Effector memory CD8-positive, alpha-beta T cell (primary cell): ENCODE data around the gene WBP1.
A peak's percentile ranks its signal among the peaks of the same experiment; 100 is the strongest.

Source experiments
- ATAC-seq: fragments of 150-1000 bp; cut with Tn5 transposase; replicated peaks from 2 replicates; pipeline ENCODE4 v1.10.0; 2021; ENCODE audit warnings: mild to moderate bottlenecking, moderate library complexity
- DNase-seq, 3 experiments: peaks; one replicate each; pipeline ENCODE4 v3.0.0; 2021
- H3K27ac Mint-ChIP-seq, 2 donors: one replicate each; pipeline ENCODE4 v1.8.0; 2022; ENCODE audit warnings: mild to moderate bottlenecking in 2 of 2, mixed read lengths in 2 of 2, moderate library complexity in 2 of 2
- H3K27me3 Mint-ChIP-seq, 2 donors: one replicate each; pipeline ENCODE4 v1.8.0; 2022; ENCODE audit warnings: mixed read lengths in 2 of 2
- H3K36me3 Mint-ChIP-seq: one replicate; pipeline ENCODE4 v1.8.0; 2022; ENCODE audit warnings: mild to moderate bottlenecking, moderate library complexity, mixed read lengths; ENCODE audit not compliant: insufficient read depth
- H3K4me1 Mint-ChIP-seq, 2 donors: one replicate each; pipeline ENCODE4 v1.8.0; 2022; ENCODE audit warnings: low read depth in 2 of 2, mixed read lengths in 2 of 2
- H3K4me3 Mint-ChIP-seq, 2 donors: one replicate each; pipeline ENCODE4 v1.8.0; 2022; ENCODE audit warnings: mild to moderate bottlenecking in 2 of 2, mixed read lengths in 2 of 2, moderate library complexity in 2 of 2
- H3K9me3 Mint-ChIP-seq, 2 donors: one replicate each; pipeline ENCODE4 v1.8.0; 2022; ENCODE audit warnings: mixed read lengths in 2 of 2

The WBP1 gene

DNA sequence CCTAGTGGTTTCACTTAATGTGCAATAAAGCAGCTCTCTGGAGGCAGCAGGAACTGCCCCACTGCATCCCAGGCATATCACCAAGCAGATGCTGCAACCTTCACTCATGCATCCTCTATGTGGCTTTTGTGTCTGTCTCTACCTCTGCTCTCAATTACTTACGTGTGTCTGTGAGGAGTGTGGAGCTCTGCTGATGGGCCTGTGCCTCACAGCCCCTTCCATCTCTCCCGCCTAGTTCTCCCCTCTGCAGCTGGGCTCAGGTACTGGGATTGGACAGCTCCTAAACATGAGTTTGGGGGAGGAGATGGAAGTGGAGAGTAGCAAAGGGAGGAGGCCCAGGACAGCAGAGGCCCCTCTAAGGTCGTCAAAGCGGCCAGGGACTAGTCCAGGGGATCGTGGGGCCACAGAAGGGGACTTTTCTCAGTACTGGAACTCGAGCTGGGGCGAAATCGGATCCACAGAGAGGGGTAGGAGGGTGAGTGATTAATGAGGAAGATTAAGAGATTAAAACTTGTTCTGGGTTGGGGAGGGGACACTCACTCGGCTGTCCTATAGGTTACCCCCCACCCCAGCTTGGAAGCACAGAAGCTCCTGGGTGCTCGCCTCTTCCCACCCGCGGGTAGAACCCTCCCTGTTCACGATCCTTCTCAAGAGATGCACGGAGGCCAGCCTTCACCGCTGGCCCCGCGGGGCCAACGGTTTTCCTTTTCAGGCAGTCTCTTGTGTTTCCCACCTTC, 43.3 kb downstream of the WBP1 start:
- peaks cover 30 to 47% of the 10 kb centered on the region in 2 donors for H3K4me1 Mint-ChIP-seq
- peak overlapping the region; percentile 69 to 77 for H3K4me3 Mint-ChIP-seq
- peaks cover 22% of the 10 kb centered on the region for H3K36me3 Mint-ChIP-seq
- ATAC-seq (no peak), DNase-seq (no peak)
- no peak overlapping the region for H3K27ac Mint-ChIP-seq
- H3K9me3 Mint-ChIP-seq: no peaks in the 10 kb centered on the region
- H3K27me3 Mint-ChIP-seq: peaks cover 6 to 68% of the 10 kb centered on the region in 2 donors

DNA sequence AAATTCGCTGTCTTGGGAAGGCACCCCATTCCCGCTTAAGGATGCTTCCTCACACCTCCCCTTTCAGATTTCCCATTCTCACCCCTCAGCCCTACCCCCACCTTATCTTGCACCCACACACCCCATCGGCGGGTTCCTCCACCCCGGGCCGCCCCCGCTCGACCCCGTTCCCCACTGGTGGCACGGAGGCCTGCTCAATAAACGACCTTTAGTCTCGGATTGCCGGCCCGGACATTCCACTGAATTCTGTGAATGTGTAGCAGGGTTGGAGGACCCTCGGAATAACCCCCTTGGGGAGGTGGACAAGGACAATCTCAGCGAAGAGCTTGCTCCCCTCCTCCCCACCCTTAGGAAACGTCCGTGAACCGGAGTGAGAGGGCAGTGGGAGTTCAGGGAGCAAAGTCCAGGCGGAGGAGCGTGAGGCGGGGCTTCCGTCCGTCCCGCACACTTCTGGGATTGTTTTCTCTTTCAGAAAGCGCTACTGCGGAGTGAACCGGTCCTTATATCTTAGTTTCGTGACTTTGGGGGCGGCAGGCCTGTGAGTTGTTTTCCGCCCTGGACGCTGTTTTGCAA, 44.0 kb downstream of the WBP1 start:
- ATAC-seq (no peak), DNase-seq (no peak)
- H3K27me3 Mint-ChIP-seq: peaks cover 6 to 68% of the 10 kb centered on the region in 2 donors
- no peaks in the 10 kb centered on the region for H3K9me3 Mint-ChIP-seq
- H3K27ac Mint-ChIP-seq: no peak overlapping the region
- peak overlapping the region; percentile 69 to 77 for H3K4me3 Mint-ChIP-seq
- peaks cover 27% of the 10 kb centered on the region for H3K36me3 Mint-ChIP-seq
- H3K4me1 Mint-ChIP-seq: peaks cover 37 to 54% of the 10 kb centered on the region in 2 donors

DNA sequence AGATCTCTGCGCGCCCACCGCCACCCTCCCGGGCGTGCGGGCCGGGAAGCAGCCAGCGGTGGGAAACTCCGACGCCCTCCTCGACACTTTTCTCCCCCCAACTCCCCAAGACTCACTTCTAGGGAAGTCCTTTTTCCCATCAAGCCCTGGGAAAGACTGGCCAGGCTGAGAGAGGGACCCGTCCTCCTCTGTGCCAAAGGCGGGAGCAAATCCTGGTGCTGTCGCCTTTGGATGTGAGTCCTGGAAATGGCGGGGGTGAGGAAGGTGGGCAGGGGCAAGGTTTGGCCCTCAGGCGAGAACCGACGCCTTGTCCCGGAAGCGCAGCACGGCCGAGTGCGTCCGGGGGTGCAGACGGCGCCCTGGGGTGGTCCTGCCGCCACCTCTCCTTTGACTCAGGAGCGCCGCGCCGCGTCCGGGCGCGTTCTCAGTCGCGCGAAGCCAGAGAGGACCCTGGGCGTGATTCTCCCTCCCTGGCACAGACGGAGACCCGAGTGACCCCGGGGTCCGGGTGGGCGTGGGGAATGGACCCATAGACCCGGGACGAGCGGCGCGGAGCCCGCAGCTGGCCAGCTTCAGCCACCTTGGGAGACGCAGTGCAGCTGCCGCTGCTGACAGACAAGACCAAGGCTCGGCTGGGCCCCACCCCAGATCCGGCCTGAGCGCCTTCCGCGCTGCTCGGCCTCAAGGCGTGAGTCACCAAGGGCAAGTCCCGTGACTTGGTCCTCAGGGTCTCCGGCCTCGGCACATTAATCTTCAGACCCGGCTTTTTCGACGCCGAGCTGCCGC, 44.7 kb downstream of the WBP1 start:
- ATAC-seq: no peak

DNA sequence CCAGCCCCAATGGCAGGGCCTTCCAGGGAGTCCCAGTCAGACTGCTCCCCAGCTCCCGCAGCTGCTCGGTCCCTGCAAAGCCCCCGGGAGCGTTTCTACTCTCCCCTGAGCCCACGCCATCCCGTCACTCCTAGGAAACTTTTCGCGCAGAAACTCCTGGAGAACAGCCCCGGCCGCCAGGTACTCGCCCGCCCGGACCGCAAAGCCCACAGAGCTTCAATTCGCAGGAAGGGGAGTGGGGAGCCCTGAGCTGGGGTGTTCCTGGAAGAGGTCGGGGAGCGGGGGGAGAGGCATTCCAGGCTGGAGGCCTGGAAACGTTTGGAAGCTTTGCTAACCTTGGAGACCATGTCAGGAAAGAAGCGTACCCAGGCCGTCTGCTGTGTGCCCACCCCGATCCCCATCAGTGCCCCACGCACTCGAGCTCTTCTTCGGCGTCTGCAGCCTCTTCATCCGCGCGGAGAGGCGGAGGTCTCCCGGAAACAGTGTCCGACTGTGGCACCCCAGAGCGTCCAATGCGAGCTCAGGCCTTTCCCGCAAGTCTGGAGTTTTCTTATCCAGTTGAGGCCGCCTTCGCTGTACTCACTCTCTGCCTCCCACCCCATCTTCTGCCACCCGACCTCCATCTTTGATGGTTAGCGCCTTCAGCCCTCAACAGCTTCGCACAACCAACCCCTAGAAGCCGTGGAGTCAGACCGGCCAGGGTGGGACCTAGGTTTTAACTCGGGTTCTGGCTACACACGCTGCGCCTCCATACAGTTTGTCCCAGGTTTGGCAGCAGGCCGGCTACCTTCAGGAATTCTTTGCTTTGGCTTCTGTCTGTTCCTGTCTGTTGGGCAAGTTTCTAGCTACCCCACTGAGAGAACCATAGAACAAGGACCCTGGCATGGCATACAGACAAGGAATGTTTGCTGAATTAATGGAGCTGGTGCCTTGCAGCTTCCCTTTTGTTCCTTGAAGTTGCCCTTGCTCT, 45.6 kb downstream of the WBP1 start:
- peaks cover 0 to 54% of the 10 kb centered on the region in 2 donors for H3K27me3 Mint-ChIP-seq
- ATAC-seq: no peak
- peaks cover 42 to 58% of the 10 kb centered on the region in 2 donors for H3K4me1 Mint-ChIP-seq
- H3K27ac Mint-ChIP-seq: peak overlapping the region in 1 of 2 donors; percentile 77
- peaks cover 42% of the 10 kb centered on the region for H3K36me3 Mint-ChIP-seq
- no peak for DNase-seq
- H3K4me3 Mint-ChIP-seq: peak overlapping the region; percentile 69 to 77
- no peaks in the 10 kb centered on the region for H3K9me3 Mint-ChIP-seq

More for the DNA sequence above, 44.7 kb downstream of the WBP1 start:
- Mint-ChIP-seq H3K36me3 (peaks cover 33% of the 10 kb centered on the region), H3K9me3 (no peaks in the 10 kb centered on the region), H3K4me1 (peaks cover 42 to 60% of the 10 kb centered on the region in 2 donors), H3K27ac (peak overlapping the region in 1 of 2 donors; percentile 77), H3K4me3 (peak overlapping the region; percentile 69 to 77), H3K27me3 (peaks cover 6 to 63% of the 10 kb centered on the region in 2 donors)
- DNase-seq: peak in 1 of 3 experiments; percentile 32

DNA sequence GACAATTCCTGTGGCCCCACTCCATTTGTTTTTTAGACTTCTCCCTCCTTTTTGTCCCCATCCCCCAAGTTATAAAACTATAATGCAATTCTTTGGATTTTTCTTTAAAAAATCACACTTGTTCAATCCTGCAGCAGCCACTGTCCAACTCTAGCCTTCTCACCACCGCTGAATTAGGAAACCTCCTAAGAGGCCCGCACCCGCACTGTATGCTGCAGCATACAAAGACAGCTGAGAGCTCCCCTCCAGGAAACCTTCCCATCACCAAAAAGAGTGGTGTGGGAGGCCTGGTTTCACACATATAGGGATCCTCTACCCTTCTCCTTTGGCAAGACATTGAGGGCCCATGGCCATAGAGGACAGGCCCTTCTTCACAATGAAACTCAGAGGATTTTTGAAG, 46.4 kb downstream of the WBP1 start:
- no peak for ATAC-seq
- peak overlapping the region in 1 of 2 donors; percentile 9 for H3K27ac Mint-ChIP-seq
- H3K4me1 Mint-ChIP-seq: peaks cover 37 to 53% of the 10 kb centered on the region in 2 donors
- peak overlapping the region; percentile 69 to 77 for H3K4me3 Mint-ChIP-seq
- H3K36me3 Mint-ChIP-seq: peaks cover 42% of the 10 kb centered on the region
- no peak for DNase-seq
- H3K9me3 Mint-ChIP-seq: no peaks in the 10 kb centered on the region
- peaks cover 0 to 46% of the 10 kb centered on the region in 2 donors for H3K27me3 Mint-ChIP-seq

DNA sequence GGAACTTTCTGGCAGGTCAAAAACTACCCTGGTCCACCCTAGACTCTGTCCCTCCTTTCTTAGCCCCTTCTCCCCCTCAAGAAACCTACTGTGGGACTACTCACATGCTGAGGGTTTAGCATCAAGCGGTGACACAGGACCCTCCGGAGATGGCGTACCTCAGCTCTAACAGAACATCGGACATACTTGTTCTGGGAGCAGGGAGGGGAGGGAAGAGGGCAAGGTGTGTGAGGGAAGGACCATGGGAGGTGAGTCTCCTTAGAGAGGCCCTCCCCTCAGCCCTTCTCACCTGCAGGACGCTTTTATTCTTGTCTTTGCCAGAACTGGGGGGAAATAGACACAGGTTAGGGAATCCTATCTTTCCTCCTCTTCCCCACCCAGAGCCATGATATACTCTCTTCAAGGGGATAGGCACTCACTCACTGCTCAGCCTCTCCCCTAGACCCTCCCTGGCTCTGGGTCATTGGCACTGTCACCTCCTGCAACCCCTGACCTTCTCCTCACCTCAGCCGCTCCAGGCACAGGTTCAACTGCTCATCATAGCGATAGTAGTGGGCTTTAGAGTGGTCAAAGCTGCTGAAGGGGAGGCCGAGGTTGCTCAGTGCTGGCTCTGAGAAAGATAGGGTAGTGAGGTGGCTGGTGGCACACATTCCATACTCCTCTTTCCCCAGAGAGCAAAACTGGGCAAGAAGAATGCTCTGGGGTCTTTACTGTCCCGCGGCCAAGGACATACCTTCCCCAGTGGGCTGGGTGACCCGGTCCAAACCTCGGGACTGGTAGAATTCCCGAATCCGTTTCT, 47.4 kb downstream of the WBP1 start:
- no peaks in the 10 kb centered on the region for H3K9me3 Mint-ChIP-seq
- H3K4me1 Mint-ChIP-seq: peaks cover 37 to 53% of the 10 kb centered on the region in 2 donors
- H3K27me3 Mint-ChIP-seq: peaks cover 0 to 36% of the 10 kb centered on the region in 2 donors
- peaks cover 42% of the 10 kb centered on the region for H3K36me3 Mint-ChIP-seq
- peak overlapping the region; percentile 93 to 97 for H3K4me3 Mint-ChIP-seq
- DNase-seq (no peak), ATAC-seq (no peak)
- peak overlapping the region; percentile 9 to 99 for H3K27ac Mint-ChIP-seq

DNA sequence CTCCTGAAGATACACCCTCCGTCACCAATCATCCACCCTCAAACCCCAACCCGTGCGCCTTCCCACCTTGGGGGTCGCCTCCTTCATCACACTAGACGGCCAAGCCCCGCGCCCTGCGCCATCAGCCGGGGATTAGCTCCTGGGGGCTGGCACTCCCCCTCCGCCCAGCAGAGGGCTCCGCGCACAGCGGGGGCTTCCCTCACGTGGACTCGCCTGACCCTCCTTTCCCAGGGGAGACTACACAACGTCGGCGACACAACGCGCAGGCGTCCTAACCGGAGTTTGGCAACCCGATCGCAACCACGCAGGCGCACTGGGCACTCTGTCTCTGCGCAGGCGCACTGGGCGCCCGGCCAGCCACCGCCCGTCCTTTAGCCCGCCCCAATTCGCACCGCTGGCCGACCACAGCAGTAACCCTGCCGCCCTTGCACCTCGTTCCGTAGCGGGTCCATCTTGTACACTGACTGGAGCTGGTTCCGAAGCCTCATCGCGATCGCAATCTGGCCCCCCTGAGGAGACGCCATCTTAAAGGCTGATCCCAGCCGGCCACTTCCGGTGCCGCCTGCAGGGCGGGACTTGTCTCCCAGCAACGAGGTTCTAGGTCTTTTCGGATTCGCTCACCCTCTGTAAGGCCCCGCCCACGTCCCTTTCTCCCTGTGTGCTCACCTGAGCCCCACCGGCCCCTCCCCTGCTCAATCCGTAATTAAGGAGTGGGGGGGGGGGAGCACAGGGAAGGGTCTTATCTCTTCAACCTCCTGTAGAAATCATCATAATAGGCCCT, 49.1 kb downstream of the WBP1 start, which contains the start of gene PCGF1:
Gene PCGF1, minus strand, starts transcription at position 551 of the 781 bp plus-strand sequence. Its CDS starts 27 bp downstream, at position 524.
- Mint-ChIP-seq H3K4me1 (peaks cover 32 to 44% of the 10 kb centered on the region in 2 donors), H3K27ac (peak within 1 kb of the TSS; percentile 99), H3K36me3 (peaks cover 39% of the 10 kb centered on the region), H3K27me3 (peaks cover 0 to 35% of the 10 kb centered on the region in 2 donors), H3K4me3 (peak within 1 kb of the TSS; percentile 93 to 97), H3K9me3 (no peaks in the 10 kb centered on the region)
- ATAC-seq: peak; percentile 93
- peak; percentile 98 to 99 (median 99) for DNase-seq

DNA sequence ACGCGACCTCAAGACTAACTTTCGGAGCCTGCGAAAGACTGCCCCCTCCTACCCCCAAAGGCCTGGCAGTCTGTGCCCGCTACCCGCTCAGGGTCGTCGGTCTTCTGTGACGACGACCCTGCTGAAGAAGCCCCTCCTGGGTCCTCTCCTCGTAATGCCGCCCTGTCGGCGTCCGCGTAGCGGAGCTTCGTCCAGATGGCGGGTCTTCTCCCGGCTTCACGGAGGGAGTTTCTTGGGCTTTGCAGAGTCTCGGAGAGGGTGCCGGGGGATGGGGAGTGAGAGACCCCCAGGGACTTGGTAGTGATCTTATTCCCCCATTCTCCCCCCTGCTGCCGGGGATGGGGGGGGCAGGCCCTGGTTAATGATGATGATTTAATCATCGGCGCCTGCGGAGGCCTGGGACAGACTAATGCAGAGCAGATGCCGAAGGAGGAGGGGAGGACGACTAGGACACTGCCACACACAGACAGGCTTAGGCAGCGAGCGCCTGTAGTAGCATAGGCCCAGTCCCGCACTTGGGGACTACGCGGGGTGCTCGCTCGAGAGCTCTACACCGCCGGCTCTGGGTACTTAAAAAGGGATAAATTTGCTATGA, 49.8 kb downstream of the WBP1 start:
- Mint-ChIP-seq H3K27ac (peak overlapping the region; percentile 99), H3K36me3 (peaks cover 42% of the 10 kb centered on the region), H3K4me1 (peaks cover 35 to 38% of the 10 kb centered on the region in 2 donors), H3K4me3 (peak overlapping the region; percentile 93 to 97), H3K27me3 (peaks cover 5 to 38% of the 10 kb centered on the region in 2 donors), H3K9me3 (no peaks in the 10 kb centered on the region)
- DNase-seq: no peak
- ATAC-seq: peak; percentile 8

DNA sequence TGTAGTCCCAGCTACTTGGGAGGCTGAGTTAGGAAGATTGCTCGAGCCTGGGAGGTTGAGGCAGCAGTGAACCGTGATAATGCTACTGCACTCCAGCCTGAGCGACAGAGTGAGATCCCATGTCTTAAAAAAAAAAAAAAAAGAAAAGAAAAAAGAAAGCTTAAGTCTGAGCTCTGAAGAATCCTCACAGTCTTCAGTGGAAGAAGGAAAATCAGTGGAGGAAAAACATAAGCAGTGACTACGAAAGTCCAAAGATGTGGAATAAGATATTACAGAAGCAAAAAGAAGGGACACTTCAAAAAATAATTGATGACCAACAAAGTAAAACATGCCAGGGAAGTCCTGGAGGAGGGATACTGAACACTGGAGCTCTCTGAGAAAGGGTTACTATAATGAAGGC, 52.0 kb downstream of the WBP1 start:
- H3K4me3 Mint-ChIP-seq: no peak overlapping the region
- no peak for DNase-seq
- no peaks in the 10 kb centered on the region for H3K9me3 Mint-ChIP-seq
- H3K27me3 Mint-ChIP-seq: peaks cover 10 to 39% of the 10 kb centered on the region in 2 donors
- no peak for ATAC-seq
- peaks cover 29% of the 10 kb centered on the region for H3K36me3 Mint-ChIP-seq
- no peak overlapping the region for H3K27ac Mint-ChIP-seq
- H3K4me1 Mint-ChIP-seq: peaks cover 25 to 39% of the 10 kb centered on the region in 2 donors
